ENCODE results near the gene FAM163B. TPM values are rescaled to one million over a fixed set of nuclear protein-coding genes. Genes with fewer than 3 reads are reported as not detected.
A peak's percentile ranks its signal among the peaks of the same experiment; 100 is the strongest.

The FAM163B gene
- total RNA-seq, 6 donors from 2014 or later = not detected

- TF ChIP-seq POLR2A (IDR thresholded peaks at IDR 0.05) (no peak), EP300 (IDR thresholded peaks at IDR 0.05) (no peak), POLR2AphosphoS5 (IDR thresholded peaks at IDR 0.05) (peak in 1 of 2 donors; percentile 47)
- TF ChIP-seq, protein P1, sequence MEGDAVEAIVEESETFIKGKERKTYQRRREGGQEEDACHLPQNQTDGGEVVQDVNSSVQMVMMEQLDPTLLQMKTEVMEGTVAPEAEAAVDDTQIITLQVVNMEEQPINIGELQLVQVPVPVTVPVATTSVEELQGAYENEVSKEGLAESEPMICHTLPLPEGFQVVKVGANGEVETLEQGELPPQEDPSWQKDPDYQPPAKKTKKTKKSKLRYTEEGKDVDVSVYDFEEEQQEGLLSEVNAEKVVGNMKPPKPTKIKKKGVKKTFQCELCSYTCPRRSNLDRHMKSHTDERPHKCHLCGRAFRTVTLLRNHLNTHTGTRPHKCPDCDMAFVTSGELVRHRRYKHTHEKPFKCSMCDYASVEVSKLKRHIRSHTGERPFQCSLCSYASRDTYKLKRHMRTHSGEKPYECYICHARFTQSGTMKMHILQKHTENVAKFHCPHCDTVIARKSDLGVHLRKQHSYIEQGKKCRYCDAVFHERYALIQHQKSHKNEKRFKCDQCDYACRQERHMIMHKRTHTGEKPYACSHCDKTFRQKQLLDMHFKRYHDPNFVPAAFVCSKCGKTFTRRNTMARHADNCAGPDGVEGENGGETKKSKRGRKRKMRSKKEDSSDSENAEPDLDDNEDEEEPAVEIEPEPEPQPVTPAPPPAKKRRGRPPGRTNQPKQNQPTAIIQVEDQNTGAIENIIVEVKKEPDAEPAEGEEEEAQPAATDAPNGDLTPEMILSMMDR (IDR thresholded peaks at IDR 0.05) = no peak
- H3K36me3 ChIP-seq = no peaks in the 10 kb centered on the region
- no peak overlapping the region for H3K4me3 ChIP-seq
- no peaks in the 10 kb centered on the region for H3K9me3 ChIP-seq
- DNase-seq (peak; percentile 34 to 89), ATAC-seq (ENCODE audit: low FRiP score in 2 of 2) (peak in 1 of 2 donors; percentile 5)
- 67 to 88% methylated on average over 2 to 23 of the region's 23 CpGs for WGBS, 2 donors
- peaks cover 0 to 12% (median 6%) of the 10 kb centered on the region in 4 donors for H3K27me3 ChIP-seq
- H3K27ac ChIP-seq = peak overlapping the region in 3 of 4 donors; percentile 51 to 67 (median 62)
- H3K4me1 ChIP-seq = peaks cover 15 to 28% (median 19%) of the 10 kb centered on the region in 4 donors
Measured at GRCh38 chr9:133583586-133583985, 25.6 kb downstream of the FAM163B start.

- 86 to 90% methylated on average over 1 to 3 of the region's 3 CpGs for whole genome bisulfite sequencing, 2 donors
- no peak for ATAC-seq (ENCODE audit: low FRiP score in 2 of 2)
- no peak for DNase-seq
- no peak overlapping the region for H3K4me3 ChIP-seq
- no peaks in the 10 kb centered on the region for H3K36me3 ChIP-seq
- no peaks in the 10 kb centered on the region for H3K9me3 ChIP-seq
- peaks cover 15 to 28% (median 19%) of the 10 kb centered on the region in 4 donors for H3K4me1 ChIP-seq
- TF ChIP-seq, protein P1 (IDR thresholded peaks at IDR 0.05) = no peak
- no peak for TF ChIP-seq POLR2A (IDR thresholded peaks at IDR 0.05)
- TF ChIP-seq EP300 (IDR thresholded peaks at IDR 0.05) = no peak
- no peak for TF ChIP-seq POLR2AphosphoS5 (IDR thresholded peaks at IDR 0.05)
- H3K27me3 ChIP-seq = peaks cover 0 to 12% (median 6%) of the 10 kb centered on the region in 4 donors
- peak overlapping the region in 3 of 4 donors; percentile 59 to 67 (median 62) for H3K27ac ChIP-seq
Measured at GRCh38 chr9:133583111-133583510, 26.1 kb downstream of the FAM163B start.

DNA sequence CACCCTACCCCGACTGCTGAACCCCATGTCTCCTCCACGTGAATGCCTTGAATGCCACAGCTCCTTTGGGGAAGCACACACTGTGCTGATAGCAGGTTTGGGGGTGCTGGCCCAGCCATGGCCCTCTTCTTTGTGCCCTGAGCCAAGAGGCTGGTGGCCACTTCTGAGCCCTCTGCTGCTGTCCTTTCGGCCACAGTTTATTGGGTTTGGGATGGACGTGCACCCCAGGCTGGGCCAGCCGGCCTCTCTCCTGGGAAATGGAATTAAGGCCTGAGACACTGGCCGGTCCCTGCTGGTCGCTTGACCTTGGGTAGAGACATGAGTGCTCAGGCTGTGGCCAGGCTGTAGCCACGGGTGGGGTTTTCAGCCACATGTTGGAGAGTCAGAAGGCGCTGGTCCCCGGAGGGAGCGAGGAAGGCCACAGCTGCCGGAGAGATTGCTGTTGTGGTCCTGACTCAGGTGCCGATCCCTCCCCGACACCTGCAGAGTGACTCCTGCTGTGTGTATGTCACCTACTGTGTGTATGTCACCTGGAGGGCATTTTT lies 26.6 kb downstream of the FAM163B start:
- Histone ChIP-seq H3K36me3 (no peaks in the 10 kb centered on the region), H3K9me3 (no peaks in the 10 kb centered on the region), H3K27me3 (peaks cover 0 to 12% (median 6%) of the 10 kb centered on the region in 4 donors), H3K27ac (peak overlapping the region in 3 of 4 donors; percentile 59 to 67 (median 62)), H3K4me1 (peaks cover 15 to 28% (median 20%) of the 10 kb centered on the region in 4 donors), H3K4me3 (no peak overlapping the region)
- DNase-seq = peak in 1 of 2 donors; percentile 46
- no peak for ATAC-seq (ENCODE audit: low FRiP score in 2 of 2)
- 70 to 95% methylated on average over 2 to 14 of the region's 14 CpGs for WGBS, 2 donors
- TF ChIP-seq POLR2AphosphoS5 (IDR thresholded peaks at IDR 0.05) (no peak), POLR2A (IDR thresholded peaks at IDR 0.05) (no peak)
- TF ChIP-seq, protein P1 (IDR thresholded peaks at IDR 0.05) = no peak

- WGBS, 2 donors = 63 to 67% methylated on average over 17 to 19 of the region's 19 CpGs
- ATAC-seq (ENCODE audit: low FRiP score in 2 of 2) (no peak), DNase-seq (no peak)
- Histone ChIP-seq H3K4me3 (no peak overlapping the region), H3K27me3 (peaks cover 0 to 12% (median 6%) of the 10 kb centered on the region in 4 donors), H3K9me3 (no peaks in the 10 kb centered on the region), H3K36me3 (no peaks in the 10 kb centered on the region), H3K4me1 (peaks cover 15 to 34% (median 28%) of the 10 kb centered on the region in 4 donors), H3K27ac (peak overlapping the region in 3 of 4 donors; percentile 9 to 67 (median 59))
- TF ChIP-seq POLR2AphosphoS5 (IDR thresholded peaks at IDR 0.05) = peak; percentile 37 to 46
- TF ChIP-seq, protein P1 (IDR thresholded peaks at IDR 0.05) = no peak
Measured at GRCh38 chr9:133581513-133582343, 27.5 kb downstream of the FAM163B start.
